NCI-H748 (cell line): ENCODE results near the gene SLC25A42.
"Not testable (repeated sequence)": the region's sequence is repeated elsewhere in the genome, so short reads cannot be mapped to it uniquely, and the experiment has no call there.

Experiments
- DNase-seq: peaks from one replicate; lab custom pipeline; 2025; ENCODE audit not compliant: unreplicated experiment; lab: John Stamatoyannopoulos, UW

Gene SLC25A42

DNA sequence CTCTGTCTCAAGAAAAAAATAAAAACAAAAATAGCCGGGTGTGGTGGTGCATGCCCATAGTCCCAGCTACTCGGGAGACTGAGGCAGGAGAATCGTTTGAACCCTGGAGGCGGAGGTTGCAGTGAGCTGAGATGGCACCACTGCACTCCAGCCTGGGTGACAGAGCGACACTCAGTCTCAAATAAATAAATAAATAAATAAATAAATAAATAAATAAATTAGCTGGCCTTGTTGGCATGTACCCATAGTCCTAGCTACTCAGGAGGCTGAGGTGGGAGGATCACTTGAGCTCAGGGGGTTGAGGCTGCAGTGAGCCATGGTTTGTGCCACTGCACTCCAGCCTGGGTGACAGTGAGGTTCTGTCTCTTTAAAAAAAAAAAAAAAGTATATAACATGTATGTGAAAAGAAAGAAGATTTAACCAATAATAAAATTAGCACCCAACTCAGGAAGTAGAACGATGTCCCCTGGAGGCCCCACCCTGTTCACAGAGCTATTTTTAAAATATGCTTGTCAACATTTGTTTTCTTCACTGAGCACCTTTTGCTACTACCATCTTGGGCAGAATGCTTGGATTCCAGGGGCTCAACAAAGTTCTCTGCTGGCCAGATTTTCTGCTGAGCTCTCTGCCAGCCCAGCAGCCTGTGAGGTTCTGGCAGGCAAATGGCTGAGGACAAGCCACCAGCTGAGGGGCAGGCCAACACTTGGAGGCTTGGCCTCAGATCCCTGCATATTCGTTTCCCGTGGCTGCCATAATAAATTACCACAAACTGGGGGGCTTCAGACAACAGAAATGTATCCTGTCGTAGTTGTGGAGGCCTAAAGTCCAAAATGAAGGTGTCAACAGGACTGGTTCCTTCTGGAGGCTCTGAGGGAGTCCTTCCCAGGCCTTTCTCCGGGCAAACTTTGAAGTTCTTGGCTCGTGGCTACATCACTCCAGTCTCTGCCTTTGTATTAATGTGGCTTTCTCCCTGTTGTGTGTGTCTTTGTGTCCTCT lies 5.2 kb downstream of the SLC25A42 start:
- no peak for DNase-seq

DNA sequence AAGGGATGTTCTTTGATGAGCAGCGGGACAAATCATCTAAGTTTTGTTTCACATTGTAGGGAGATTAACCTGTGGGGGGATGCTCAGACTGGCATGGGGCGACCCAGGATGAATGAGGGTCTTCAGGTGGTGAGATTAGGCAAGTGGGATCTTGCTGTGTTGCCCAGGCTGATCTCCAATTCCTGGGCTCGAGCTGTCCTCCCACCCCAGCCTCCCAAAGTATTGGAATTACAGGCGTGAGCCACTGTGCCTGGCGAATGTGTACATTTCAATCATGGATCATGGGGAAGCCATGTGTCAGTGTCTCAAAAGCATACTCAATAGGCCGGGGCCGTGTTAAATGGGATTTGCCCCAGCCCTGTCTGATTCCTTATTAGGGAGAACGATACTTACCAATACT lies 8.1 kb downstream of the SLC25A42 start:
- no peak for DNase-seq

DNA sequence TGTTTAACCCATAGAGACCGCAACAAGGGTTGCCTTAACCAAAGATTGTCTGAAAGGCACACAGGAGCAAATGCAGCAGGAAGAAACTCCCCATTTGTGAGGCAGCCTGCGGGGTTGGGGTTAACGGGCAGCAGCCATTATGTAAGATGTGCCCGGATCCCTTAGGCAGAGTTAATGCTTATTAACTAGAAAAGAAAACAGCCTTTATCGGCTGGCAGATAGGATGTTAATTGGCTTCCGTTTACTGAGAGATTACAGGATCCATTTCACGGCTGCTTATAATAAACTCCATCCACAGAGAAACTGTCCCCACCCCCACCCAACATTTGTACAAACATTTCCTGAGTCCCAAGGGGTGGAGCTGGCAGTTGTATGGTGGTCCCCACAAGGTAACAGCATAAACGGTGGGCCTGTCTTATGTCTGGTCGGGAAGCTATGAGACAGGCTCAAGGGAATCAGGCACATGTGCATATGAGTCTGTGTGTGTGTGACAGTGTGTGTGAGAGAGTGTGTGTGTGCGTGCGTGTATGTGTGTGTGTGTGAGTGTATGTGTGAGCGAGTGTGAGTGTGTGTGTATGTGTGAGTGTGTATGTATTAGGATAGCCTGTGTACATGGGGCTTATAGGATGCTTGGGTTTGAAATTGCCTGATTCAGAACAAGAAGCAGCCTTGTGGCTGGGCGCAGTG lies 10.5 kb downstream of the SLC25A42 start:
- DNase-seq, result peak; percentile 4

DNA sequence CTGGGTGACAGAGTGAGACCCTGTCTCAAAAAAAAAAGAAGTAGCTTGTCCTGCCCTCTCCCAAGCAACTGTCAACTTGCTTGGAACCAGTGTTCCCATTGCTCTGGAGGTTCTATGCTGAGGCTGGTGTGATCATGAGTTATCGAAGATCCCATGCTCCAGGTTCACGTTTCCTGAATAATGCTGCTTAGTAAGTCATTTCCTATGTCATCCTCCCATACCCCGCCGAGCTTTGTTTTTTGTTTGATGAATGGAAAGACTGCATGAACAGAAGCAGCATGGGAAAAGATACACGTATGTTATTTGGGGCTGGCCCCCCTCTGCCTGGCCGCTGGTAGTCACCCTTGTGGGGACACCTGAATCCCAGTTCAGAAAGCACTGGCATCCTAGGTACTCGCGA lies 11.3 kb downstream of the SLC25A42 start:
- DNase-seq, result no peak

DNA sequence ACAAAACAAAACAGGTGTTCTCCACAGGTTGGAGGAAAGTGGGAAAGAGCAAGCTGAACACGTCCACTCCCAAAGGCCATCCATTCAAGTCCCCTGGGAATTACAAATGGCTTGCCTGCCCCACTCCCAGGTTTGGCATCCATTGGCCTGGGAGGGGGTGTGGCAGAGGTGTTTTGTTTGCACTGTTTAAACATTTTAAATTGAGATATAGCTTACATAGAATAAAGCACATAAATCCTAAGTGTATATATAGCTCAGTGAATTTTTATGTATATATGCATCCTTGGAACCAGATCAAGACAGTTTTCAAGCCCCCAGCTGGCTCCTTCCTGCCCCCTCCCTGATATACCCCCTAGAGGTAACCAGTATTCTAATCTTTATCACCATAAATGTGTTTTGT lies 12.7 kb downstream of the SLC25A42 start:
- DNase-seq, result peak; percentile 8

DNA sequence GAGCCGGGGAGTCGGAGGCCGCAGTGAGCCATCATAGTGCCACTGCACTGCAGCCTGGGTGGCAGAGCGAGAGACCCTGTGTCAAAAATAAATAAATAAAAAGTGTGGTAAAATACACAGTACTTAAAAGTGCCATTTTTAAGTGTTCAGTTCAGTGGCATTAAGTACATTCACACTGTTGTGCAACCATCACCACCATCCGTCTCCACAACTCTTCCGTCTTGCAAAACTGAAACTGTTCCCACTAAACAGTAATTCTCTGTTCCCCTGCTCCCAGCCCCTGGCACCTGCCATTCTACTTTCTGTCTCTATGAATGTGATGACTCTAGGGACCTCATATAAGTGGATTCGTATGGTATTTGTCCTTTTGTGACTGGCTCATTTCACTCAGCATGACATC lies 13.3 kb downstream of the SLC25A42 start:
- peak; percentile 52 for DNase-seq

DNA sequence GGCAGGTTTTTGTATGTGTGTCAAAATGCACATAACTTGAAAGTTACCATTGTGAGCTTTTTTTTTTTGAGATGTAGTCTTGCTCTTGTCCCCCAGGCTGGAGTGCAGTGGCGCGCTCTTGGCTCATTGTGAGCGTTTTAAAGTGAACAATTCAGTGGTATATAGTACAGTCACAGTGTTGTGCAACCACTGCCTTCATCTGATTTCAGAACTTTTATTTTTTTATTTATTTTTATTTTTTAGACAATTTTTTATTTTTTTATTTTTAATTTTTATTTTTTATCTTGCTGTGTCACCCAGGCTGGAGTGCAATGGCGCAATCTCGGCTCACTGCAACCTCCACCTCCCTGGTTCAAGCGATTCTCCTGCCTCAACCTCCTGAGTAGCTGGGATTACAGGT lies 15.0 kb downstream of the SLC25A42 start:
- DNase-seq, result no peak

DNA sequence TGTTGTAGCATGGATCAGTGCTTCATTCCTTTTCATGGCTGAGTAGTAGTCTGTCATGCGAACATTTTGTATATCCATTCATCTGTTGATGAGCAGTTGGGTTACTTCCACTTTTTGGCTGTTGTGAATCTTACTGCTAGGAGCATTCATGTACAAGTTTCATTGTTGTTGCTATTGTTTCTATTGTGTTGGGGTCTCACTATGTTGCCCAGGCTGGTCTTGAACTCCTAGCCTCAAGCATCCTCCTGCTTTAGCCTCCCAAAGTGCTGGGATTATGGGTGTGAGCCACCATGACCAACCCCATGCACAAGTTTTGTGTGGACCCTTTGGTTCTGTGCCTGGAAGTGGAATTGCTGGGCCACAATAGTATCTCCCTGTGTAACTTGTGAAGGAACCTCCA lies 15.8 kb downstream of the SLC25A42 start:
- DNase-seq, result no peak

DNA sequence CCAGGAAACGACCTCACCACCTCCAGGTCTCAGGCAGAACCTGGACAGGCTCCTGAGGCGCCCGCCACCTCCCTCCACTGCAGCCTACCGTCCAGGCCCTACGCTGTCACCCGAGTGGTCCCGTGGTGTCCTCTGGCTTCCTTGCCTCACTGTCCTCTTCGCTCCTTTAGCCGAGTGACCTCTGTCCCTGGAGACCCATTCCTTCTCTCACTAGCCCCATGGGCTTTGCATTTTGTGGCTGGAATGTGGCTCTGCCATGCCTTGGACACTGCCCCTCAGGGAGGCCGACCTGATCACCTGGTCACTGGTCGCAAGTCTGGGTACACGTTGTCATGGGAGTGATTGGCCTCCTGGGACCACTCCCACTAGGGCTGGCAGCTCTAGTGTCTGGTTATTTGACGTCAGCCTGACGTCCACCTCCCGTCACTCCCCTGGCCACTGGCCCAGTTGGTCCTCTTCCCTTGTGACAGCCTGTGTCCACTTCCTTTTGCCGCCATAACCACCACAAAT lies 17.9 kb downstream of the SLC25A42 start:
- DNase-seq, result no peak

DNA sequence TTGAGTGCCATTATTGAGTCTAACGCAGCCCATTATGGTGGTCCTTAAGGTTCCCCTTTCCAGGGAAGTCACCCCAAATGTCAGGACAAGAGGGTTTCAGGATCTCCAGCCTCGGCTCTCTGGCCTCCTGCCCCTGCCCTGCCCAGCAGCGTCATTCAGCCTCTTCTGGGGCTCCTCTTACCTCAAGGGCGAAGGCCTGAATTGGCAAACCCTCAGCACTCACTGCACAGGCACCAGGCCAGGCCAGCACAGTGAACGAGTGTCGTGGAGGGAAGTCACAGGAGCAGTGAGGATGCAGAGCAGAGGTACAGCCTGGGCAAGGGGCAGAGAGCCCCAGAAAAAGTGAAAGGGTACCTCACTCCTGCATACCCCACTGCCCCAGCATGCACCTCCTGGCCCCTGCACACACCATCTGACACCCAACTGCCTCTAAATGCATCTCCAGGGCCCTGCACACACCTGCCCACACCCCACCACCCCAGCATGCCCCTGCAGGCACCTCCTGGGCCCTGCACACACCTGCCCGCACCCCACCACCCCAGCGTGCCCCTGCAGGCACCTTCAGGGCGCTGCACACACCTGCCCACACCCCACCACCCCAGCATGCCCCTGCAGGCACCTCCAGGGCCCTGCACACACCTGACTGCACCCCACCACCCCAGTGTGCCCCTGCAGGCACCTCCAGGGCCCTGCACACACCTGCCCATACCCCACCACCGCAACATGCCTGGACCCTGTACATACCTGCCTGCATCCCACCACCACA lies 19.8 kb downstream of the SLC25A42 start:
- no peak for DNase-seq

DNA sequence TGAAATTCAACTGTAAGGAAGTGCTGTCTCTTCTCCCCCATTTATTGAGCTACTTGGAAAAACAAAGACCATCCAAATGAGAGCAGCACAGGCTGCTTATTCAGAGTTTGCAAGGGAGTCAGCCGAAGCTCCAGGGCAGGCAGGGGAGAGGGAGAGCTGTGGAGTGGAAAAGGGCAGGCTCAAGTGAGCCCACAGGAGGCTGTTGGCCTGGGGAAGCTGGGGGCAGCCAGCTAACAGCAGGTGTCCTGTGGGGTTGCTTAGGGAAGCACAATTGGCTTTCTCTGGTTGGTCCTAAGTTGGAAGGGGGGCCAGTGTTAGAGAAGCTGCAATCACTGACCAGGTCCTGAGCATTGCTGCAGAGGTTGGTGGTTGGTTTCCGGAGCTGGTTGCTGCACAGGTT lies 23.9 kb downstream of the SLC25A42 start:
- no peak for DNase-seq

DNA sequence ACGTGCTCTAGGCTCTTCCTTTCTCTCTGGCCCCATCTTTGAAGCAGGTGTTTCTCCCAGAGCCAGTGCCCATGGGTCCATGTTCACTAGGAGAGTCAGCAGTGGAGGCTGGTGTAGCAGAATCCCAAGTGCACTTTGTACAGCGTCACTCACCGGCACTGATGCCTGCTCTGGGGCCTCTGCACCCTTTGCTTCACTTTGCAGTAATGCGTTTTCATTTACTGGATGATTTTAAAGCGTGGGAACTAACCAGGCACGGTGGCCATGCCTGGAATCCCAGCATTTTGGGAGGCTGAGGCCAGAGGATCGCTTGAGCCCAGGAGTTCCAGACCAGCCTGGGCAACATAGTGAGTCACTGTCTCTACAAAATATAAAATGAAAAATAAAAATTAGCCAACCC lies 30.7 kb downstream of the SLC25A42 start:
- no peak for DNase-seq

DNA sequence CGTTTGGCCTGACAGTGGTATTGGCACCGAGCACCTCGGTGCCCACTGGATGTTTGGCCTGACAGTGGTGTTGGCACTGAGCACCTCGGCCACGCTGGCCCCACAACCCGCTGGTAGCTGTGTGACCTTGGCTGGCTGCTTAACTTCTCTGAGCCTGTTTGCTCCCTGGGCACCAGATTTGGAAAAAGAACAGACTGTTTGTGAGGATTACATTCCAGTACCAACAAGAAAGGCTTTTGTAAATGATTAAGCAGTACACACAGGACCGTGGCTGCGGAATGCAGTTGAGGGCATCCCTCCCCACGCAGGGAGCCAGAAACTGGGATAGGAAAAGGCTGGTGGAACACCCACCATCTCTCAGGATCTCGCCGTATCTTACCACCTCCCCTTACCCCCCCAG lies 31.9 kb downstream of the SLC25A42 start:
- DNase-seq, result no peak

DNA sequence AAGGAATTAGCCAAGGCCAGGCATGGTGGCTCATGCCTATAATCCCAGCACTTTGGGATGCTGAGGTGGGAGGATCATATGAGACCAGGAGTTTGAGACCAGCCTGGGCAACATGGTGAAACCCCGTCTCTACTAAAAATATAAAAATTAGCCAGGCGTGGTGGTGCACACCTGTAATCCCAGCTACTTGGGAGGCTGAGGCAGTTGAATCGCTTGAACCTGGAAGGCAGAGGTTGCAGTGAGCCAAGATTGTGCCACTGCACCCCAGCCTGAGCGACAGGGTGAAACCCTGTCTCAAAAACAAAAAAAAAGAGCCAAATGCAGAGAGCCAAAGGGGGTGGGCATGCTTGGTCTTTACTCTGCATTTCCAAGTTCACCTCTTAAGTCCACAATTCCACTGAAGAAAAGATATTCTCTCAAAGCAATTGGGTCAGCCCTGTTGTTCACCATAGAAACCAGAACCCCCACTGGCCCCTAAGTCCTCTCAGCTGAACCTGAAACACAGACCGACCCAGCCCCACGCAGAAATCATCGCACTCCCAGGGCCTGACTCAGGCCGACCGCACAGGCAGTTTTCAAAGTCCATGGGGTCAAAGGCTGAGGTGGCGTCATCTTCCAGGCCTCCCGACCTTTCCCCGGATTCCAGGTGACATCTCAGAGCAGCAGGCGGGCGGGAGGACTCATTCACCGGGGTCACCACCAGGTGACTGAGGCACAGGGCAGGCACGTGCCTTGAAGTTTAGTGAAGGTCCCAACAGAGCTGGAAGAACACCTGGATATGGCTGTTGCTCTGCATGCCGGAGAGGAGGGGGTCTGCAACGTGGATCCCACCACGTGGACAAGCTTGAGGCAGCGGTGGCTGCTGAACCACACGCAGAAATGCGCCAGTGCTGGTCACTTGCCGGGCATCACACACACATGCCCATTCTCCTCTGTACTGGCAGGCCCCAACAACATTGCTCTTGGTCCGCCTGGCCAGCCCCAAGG lies 33.1 kb downstream of the SLC25A42 start:
- no peak for DNase-seq

DNA sequence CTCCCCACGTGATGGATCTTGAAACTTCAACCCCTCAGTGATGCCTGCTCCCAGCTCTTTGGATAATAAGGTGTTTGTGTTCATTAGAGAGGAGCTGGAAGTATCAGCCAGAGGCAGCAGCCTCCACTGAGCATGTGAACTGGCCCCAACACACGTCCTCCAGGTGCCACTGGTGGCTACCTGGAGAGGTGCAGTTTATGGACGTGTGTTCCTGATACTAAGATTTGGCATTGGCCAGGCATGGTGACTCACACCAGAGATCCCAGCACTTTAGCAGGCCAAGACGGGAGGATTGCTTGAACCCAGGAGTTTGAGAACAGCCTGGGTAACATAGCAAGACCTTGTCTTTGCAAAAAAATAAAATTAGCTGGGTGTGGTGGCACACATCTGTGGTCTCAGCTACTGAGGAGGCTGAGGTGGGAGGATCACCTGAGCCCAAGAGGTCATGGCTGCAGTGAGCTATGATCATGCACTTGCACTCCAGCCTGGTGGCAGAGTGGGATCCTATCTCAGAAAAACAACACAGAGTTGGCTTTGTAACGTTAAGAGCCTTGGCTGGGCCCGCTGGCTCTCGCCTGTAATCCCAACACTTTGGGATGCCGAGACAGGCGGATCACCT lies 34.4 kb downstream of the SLC25A42 start:
- DNase-seq, result no peak

DNA sequence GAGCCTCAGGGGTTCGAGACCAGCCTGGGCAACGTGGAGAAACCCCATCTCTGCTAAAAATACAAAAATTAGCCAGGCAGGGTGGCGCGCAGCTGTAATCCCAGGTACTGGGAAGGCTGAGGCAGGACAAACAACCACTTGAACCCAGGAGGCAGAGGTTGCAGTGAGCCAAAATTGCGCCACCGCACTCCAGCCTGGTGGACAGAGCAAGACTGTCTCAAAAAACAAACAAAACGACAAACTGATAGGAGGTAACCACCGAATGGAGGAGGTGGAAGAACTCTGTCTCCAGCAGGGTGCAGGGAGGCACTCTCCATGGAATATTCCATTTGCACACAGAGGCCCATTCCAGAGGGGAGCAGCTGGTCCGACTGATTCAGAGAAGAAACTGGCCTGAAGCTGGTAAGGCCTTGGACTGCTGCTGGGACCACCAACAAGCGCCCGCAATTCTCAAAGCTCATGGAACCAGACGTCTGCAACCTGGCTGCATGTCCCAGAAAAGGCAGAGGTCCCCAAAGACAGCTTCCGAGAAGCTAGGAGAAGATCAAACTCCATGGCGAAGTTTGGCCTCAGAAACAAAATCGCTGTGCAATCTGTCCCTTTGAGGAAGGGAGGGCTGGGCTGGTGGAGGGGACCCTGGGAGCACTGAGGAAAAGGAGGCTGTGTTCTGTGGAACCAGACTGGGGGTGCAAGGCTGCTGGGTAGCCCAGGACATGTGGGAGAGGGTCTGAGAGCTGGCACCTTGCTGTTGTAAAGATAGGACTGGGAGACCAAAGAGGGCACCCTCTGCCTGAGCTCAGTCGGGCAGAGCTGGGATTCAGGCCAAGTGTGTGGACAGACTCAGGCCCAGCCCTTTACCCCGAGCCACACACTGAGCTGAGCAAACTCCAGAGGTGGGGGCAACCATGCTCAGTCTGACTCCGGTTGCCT lies 35.2 kb downstream of the SLC25A42 start:
- DNase-seq, result no peak

DNA sequence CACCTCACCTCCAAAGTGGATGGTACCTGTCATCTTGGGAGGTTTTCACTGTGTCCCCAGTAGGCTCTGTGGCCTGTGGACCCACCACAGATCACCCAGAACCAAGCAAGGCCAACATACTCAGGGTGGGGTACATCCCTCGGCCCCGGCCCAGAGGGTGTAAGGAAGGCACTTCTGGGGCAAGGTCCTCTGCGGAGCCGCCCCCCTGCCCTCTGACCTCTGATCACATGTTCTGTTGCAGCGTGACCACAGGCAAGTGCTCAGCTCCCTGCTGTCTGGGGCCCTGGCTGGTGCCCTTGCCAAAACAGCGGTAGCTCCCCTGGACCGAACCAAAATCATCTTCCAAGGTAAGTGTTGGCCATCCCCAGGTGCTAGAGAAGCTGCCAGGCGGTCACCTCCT lies 37.7 kb downstream of the SLC25A42 start:
- no peak for DNase-seq

DNA sequence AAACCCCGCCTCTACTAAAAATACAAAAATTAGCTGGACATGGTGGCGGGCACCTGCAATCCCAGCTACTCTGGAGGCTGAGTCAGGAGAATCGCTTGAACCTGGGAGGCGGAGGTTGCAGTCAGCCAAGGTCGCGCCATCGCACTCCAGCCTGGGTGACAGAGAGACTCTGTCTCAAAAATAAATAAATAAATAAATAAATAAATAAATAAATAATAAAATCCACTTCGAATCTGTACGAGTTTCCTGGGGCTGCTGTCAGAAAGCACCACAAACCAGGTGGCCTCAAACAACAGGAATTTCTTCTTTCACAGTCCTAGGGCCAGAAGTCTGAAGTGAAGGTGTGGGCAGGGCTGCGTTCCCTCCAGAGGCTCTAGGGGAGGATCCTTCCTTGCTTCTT lies 38.8 kb downstream of the SLC25A42 start:
- DNase-seq, result not testable (repeated sequence)

DNA sequence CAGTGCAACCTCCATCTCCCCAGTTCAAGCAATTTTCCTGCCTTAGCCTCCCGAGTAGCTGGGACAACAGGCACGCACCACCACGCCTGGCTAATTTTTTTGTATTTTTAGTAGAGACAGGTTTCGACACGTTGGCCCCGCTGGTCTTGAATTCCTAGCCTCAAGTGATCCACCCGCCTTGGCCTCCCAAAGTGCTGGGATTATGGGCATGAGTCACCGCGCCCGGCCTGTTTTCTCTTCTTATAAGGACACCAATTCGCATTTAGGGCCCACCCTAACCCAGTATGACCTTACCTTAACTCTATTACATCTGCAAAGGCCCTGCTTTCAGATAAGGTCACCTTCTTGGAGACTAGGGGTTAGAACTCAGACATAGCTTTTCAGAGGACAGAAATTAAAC lies 39.4 kb downstream of the SLC25A42 start:
- no peak for DNase-seq
